Tibial artery (tissue), 4 donors: ENCODE results near the gene UVRAG.
"Not testable (repeated sequence)": the region's sequence is repeated elsewhere in the genome, so short reads cannot be mapped to it uniquely, and the experiment has no call there.

Experiments used
- DNase-seq, 2 donors: peaks; one replicate each; pipeline ENCODE4 v3.0.0-alpha.2; 2019
- H3K27ac ChIP-seq, 2 donors: fragments of 200-600 bp; sonication (generic) in 1 of 2; 1 replicate in 1 of 2; 2 replicates in 1 of 2; pipeline ENCODE4 v1.5.1; 2018 to 2019; ENCODE audit warnings: mild to moderate bottlenecking in 1 of 2
- H3K27me3 ChIP-seq, 2 donors: fragments of 200-600 bp; sonication (generic) in 1 of 2; one replicate each; pipeline versions ENCODE4 v1.5.1 to v1.6.0; 2016 to 2019
- H3K36me3 ChIP-seq, 3 donors: fragments of 200-600 bp; sonication (generic) in 2 of 3; one replicate each; pipeline ENCODE4 v1.5.1; 2016 to 2019; ENCODE audit warnings: mild to moderate bottlenecking in 2 of 3
- H3K4me1 ChIP-seq, 4 donors: fragments of 200-600 bp; sonication (generic) in 2 of 4; 1 replicate in 3 of 4; 2 replicates in 1 of 4; pipeline ENCODE4 v1.5.1; 2016 to 2019
- H3K4me3 ChIP-seq, 2 donors: fragments of 200-600 bp; sonication (generic) in 1 of 2; 1 replicate in 1 of 2; 2 replicates in 1 of 2; pipeline ENCODE4 v1.5.1; 2018 to 2019; ENCODE audit warnings: mild to moderate bottlenecking in 2 of 2
- H3K9me3 ChIP-seq, 3 donors: fragments of 200-600 bp; sonication (generic) in 1 of 3; one replicate each; pipeline ENCODE4 v1.5.1; 2016 to 2019
- CTCF ChIP-seq, 2 experiments: fragments of 200-600 bp in 1 of 2; fragments of 450-650 bp in 1 of 2; IDR thresholded peaks; one replicate each; pipeline ENCODE4 v1.5.1; 2017 to 2019; ENCODE audit warnings: antibody characterized with exemption in 2 of 2, mild to moderate bottlenecking in 1 of 2, moderate library complexity in 1 of 2
- intact Hi-C: fragments of 100-400 bp; cut with DNase I; formaldehyde crosslinking; loops from one replicate; pipeline ENCODE4 v1.15.0; 2023; ENCODE audit warnings: low total_unique reads

UVRAG gene

DNA sequence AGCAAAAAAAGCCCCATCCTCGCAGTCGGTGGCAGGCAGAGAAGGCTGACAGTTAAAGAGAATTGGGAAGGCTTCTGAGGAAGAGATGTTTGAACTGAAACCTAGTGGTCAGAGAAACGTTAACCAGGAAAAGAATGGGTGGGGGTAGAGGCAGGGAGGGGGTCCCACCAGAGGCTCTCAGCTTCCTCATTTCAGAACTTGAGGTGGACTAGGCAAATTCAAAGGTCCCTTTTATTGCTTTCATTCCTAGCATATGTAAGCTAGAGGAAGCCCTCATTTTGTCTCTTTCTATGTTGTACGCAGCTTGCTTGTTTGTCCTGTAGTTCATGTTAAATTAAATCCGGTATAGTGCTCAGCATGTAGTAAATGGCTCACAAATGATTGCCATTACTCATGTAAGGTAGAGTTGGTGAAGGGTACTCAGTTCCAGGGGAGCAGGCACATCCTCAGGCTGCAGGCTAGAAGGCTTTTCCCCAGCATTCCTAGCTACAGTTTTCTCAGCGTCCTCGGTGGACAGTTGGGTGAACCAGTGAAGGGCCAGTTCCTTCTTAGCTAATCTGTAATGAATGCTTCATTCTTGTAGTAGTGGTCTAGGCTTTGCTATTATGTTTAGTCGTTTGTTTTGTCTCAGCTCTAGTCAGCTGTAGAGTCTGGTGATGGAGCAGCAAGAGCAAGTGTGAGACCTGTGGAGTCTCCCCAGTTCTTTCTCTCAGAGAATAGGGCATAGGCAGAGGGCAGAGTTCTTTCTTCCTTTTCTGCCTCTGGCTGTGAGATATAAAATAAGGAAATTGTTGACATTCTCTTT is 58.6 kb downstream of the UVRAG start:
- no peak for TF ChIP-seq CTCF (IDR thresholded peaks at IDR 0.05)
- Histone ChIP-seq H3K4me1 (no peaks in the 10 kb centered on the region), H3K4me3 (no peak overlapping the region), H3K27me3 (no peaks in the 10 kb centered on the region), H3K9me3 (no peaks in the 10 kb centered on the region), H3K36me3 (no peaks in the 10 kb centered on the region), H3K27ac (no peak overlapping the region)
- intact Hi-C loops, result no loop called here
- no peak for DNase-seq

DNA sequence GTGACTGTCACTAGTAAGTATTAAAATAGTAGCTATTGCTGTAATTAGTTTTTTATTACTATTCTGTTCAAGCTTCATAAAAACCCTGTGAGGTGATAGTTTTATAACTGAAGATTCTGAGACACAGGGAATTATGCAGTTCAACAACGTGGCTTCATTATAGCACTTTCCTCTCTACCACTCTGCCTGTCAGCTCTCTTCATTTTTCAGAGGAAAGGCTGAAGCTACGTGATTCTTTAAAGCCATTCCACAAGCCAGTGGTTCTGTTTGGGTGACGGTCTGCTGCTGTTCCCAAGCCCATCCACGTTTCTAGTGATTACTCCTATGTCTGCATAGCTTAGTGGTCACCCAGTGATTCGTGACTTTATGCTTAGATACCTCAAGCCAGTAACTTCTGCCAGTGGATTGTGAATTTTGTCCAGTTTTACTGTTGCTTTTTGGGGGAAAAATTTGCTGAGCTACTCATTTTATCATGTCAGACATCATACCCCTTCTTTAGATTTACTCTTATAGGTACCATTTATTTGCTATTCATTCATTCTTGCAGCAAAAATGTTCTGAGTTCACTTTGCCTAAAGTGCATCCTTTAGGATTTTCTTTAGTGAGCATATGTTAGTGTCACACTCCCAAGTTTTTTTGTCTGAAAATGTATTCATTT is 59.8 kb downstream of the UVRAG start:
- H3K4me1 ChIP-seq, result no peaks in the 10 kb centered on the region
- TF ChIP-seq CTCF (IDR thresholded peaks at IDR 0.05), result no peak
- intact Hi-C loops, result no loop called here

GRCh38 chr11:75877327-75877726 is 62.3 kb downstream of the UVRAG start:
- H3K9me3 ChIP-seq, H3K4me3 ChIP-seq, DNase-seq, H3K27me3 ChIP-seq, intact Hi-C loops, H3K27ac ChIP-seq, H3K4me1 ChIP-seq: not testable (repeated sequence)
- H3K36me3 ChIP-seq, result peaks cover 0 to 12% (median 0%) of the 10 kb centered on the region in 3 donors

More for the DNA sequence above, 59.8 kb downstream of the UVRAG start:
- Histone ChIP-seq H3K27ac (no peak overlapping the region), H3K36me3 (no peaks in the 10 kb centered on the region), H3K27me3 (no peaks in the 10 kb centered on the region), H3K9me3 (no peaks in the 10 kb centered on the region), H3K4me3 (no peak overlapping the region)
- no peak for DNase-seq

- H3K4me3 ChIP-seq, H3K9me3 ChIP-seq, intact Hi-C loops: not testable (repeated sequence)
Observed at GRCh38 chr11:75877931-75878330, 62.9 kb downstream of the UVRAG start.

GRCh38 chr11:75878933-75879332 is 63.9 kb downstream of the UVRAG start:
- Histone ChIP-seq H3K27me3 (no peaks in the 10 kb centered on the region), H3K27ac (no peak overlapping the region), H3K36me3 (peaks cover 0 to 12% (median 0%) of the 10 kb centered on the region in 3 donors), H3K4me3 (no peak overlapping the region), H3K9me3 (no peaks in the 10 kb centered on the region), H3K4me1 (no peaks in the 10 kb centered on the region)
- no peak for TF ChIP-seq CTCF (IDR thresholded peaks at IDR 0.05)
- intact Hi-C loops, result no loop called here
- DNase-seq, result no peak

More at GRCh38 chr11:75877931-75878330, 62.9 kb downstream of the UVRAG start:
- H3K27ac ChIP-seq, DNase-seq, H3K4me1 ChIP-seq, H3K27me3 ChIP-seq: not testable (repeated sequence)
- peaks cover 0 to 12% (median 0%) of the 10 kb centered on the region in 3 donors for H3K36me3 ChIP-seq

GRCh38 chr11:75879737-75880136 is 64.7 kb downstream of the UVRAG start:
- Histone ChIP-seq H3K27me3 (no peaks in the 10 kb centered on the region), H3K27ac (no peak overlapping the region), H3K36me3 (peaks cover 0 to 12% (median 0%) of the 10 kb centered on the region in 3 donors), H3K4me3 (no peak overlapping the region), H3K9me3 (no peaks in the 10 kb centered on the region), H3K4me1 (no peaks in the 10 kb centered on the region)
- TF ChIP-seq CTCF (IDR thresholded peaks at IDR 0.05), result no peak
- intact Hi-C loops, result no loop called here
- DNase-seq, result no peak

- H3K27ac ChIP-seq, intact Hi-C loops: not testable (repeated sequence)
Observed at GRCh38 chr11:75880343-75880742, 65.3 kb downstream of the UVRAG start.

More at GRCh38 chr11:75880343-75880742, 65.3 kb downstream of the UVRAG start:
- not testable (repeated sequence) for H3K4me1 ChIP-seq, DNase-seq, H3K4me3 ChIP-seq, H3K27me3 ChIP-seq, H3K9me3 ChIP-seq
- H3K36me3 ChIP-seq, result peaks cover 0 to 12% (median 0%) of the 10 kb centered on the region in 3 donors
